ENCODE data around the gene NECTIN2.
"Not testable (repeated sequence)": the region's sequence is repeated elsewhere in the genome, so short reads cannot be mapped to it uniquely, and the experiment has no call there.

NECTIN2 gene

GRCh38 chr19:44855606-44856005, 9.5 kb downstream of the NECTIN2 start:
- no peak for DNase-seq

GRCh38 chr19:44856421-44857083, 10.5 kb downstream of the NECTIN2 start:
- no peak for DNase-seq

- no peak for DNase-seq
Observed at GRCh38 chr19:44857837-44858236, 11.7 kb downstream of the NECTIN2 start.

- not testable (repeated sequence) for DNase-seq
Observed at GRCh38 chr19:44861576-44861975, 15.5 kb downstream of the NECTIN2 start.

- no peak for DNase-seq
Observed at GRCh38 chr19:44863990-44864389, 17.9 kb downstream of the NECTIN2 start.

GRCh38 chr19:44865196-44865767, 19.2 kb downstream of the NECTIN2 start:
- DNase-seq: no peak

GRCh38 chr19:44866664-44867063, 20.6 kb downstream of the NECTIN2 start:
- no peak for DNase-seq

- no peak for DNase-seq
Observed at GRCh38 chr19:44867578-44867977, 21.5 kb downstream of the NECTIN2 start.

- DNase-seq: peak; percentile 71
Observed at GRCh38 chr19:44869733-44870470, 23.8 kb downstream of the NECTIN2 start.

GRCh38 chr19:44871809-44872208, 25.7 kb downstream of the NECTIN2 start:
- no peak for DNase-seq

GRCh38 chr19:44872661-44873060, 26.6 kb downstream of the NECTIN2 start:
- no peak for DNase-seq

- no peak for DNase-seq
Observed at GRCh38 chr19:44874317-44874716, 28.2 kb downstream of the NECTIN2 start.

GRCh38 chr19:44875666-44876451, 29.8 kb downstream of the NECTIN2 start:
- peak; percentile 46 for DNase-seq

- no peak for DNase-seq
Observed at GRCh38 chr19:44876930-44877535, 30.9 kb downstream of the NECTIN2 start.

- DNase-seq: no peak
Observed at GRCh38 chr19:44878120-44878865, 32.2 kb downstream of the NECTIN2 start.

GRCh38 chr19:44879309-44880065, 33.4 kb downstream of the NECTIN2 start:
- DNase-seq: no peak

- DNase-seq: no peak
Observed at GRCh38 chr19:44882063-44882462, 36.0 kb downstream of the NECTIN2 start.

GRCh38 chr19:44882619-44883397, 36.7 kb downstream of the NECTIN2 start:
- not testable (repeated sequence) for DNase-seq

- peak; percentile 64 for DNase-seq
Observed at GRCh38 chr19:44883922-44884321, 37.8 kb downstream of the NECTIN2 start.

- no peak for DNase-seq
Observed at GRCh38 chr19:44884566-44884965, 38.5 kb downstream of the NECTIN2 start.
